GM21381 (cell line): ENCODE results near the gene ARHGAP24.

Experiments
- ATAC-seq: cut with Tn5 transposase; IDR thresholded peaks from one replicate; pipeline ENCODE4 v1.9.1; 2021; ENCODE audit warnings: mild to moderate bottlenecking, moderate library complexity; ENCODE audit not compliant: unreplicated experiment

Gene ARHGAP24

DNA sequence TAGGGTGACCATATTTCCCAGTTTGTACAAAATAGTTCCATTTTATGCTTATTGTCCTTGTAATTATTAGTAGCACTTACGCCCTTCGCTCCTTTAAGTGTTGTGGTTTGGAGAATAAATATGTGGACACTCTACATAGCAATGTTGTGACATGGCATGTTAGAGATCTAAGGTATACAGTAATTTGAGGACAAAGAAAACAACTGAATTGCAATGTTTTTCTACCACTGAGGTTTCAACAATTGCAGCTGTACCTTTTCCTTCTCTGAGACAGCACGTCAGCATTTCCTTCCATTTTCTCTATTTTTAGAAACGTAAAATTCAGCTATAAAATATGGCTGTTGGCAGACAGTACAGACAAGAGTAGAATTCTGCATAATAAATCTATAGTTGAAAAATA, 561.8 kb downstream of the ARHGAP24 start:
- ATAC-seq = no peak

DNA sequence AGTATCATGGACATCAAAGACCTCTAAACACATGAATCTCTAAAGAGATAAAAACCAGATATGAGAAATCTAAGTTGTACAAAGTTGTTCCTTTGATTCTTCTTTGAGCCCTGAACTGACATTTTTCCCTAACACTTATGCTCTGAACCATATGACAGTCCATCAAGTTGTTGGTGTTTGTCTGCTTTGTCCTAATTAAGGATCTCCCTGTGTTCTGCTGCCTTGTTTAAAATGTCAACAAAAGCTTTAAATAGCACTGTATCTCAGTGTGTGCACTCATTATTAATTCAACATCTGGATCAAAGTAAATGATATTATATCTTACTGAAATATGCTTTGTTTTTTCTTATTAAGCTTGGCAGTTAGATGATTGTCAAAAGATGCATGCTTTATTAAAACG, 563.1 kb downstream of the ARHGAP24 start:
- no peak for ATAC-seq

DNA sequence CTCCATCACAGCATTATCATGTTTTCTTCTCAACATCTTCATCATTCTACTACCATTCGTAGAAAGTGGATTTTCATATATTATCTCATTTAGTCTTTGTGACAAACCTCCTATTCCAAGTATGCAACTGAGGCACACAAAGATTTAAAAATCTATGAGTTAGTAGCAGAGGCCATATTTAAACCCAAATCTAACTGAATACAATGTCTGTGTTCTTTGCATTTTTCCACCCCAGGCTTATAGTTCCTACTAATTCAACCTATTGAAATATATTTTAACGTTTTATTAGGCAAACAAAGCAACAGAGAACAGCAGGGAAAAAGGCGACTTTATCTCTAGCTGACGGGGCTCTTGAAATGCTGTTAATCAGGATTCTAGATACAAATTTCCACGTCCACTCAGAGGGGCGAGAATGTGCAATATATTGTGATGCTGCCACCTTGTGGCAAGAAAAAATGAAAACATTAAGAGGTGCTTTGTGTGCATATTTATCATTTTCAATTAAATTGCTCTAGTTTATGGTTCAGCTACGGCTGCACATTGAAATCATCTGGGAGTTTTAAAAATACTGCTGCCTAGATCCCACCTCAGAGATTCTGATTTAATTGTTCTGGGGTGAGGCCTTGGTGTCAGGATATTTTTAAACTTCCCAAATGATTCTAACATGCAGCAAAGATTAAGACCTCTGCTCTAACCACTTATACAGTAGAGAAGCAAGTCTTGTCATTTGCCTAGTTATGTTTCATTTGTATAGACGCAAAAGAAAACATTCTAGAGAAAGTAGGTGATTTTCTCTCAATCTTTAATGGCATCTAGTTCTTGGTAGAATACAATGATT, 569.0 kb downstream of the ARHGAP24 start:
- no peak for ATAC-seq

DNA sequence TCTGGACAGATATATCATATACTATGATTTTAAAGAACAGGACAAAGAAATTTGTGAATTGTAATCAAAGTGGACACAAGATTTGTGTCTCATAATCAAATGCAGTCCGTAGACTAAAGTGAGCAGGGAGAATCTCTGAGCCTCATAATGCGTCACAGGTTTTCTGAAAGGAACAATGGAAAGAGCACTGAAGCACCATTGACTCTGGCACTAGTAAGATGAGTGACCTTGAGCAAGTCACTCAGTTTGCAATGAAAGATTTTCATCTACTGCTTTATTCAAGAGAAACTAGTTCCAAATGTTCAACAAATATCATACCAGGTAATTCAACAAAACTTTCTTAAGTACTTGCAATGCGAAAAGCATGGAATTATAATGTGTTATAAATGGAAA, 569.6 kb downstream of the ARHGAP24 start:
- no peak for ATAC-seq

DNA sequence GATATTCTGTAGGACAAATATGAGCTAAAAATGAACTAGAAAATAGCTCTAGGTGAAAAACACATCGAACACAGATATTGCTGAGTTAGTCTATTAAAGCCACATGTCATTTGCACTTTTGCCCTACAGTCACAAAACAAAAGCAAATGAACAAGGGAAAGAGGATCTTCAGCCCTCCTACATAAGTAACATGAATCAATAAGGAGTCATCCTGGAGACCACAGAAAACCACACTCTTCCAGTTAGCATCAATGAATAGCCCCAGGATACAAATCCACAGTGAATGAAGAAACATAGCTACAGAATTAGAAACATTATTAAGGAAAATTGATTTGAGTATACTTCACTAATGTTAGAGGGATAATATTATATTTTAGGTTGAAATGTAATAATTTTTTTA, 573.5 kb downstream of the ARHGAP24 start:
- ATAC-seq = no peak

DNA sequence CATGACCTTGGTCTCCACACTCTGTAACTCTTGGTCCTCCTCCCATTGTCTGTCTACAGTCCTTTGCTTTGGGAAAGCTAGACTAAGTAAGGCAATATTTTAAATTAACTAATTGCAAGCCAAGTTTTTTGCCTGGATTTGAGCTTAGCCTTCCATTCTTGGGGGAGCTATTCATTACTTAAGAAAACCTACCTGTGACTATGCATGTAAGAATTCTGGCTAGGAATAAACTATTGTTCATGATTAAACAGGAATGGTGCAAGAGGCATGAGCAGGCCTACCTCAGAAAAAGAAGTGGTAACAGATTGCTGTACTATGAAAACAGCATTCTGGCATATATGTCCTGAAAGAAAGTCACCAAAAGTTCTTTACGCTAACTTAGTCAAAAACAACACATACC, 575.5 kb downstream of the ARHGAP24 start:
- no peak for ATAC-seq
